Activated CD4-positive, CD25-positive, alpha-beta regulatory T cell (primary cell): ENCODE results near the gene SLC35E3.

Source experiments
- DNase-seq, 4 experiments: peaks; one replicate each; lab custom pipeline; 2025; lab: John Stamatoyannopoulos, UW

Gene SLC35E3

DNA sequence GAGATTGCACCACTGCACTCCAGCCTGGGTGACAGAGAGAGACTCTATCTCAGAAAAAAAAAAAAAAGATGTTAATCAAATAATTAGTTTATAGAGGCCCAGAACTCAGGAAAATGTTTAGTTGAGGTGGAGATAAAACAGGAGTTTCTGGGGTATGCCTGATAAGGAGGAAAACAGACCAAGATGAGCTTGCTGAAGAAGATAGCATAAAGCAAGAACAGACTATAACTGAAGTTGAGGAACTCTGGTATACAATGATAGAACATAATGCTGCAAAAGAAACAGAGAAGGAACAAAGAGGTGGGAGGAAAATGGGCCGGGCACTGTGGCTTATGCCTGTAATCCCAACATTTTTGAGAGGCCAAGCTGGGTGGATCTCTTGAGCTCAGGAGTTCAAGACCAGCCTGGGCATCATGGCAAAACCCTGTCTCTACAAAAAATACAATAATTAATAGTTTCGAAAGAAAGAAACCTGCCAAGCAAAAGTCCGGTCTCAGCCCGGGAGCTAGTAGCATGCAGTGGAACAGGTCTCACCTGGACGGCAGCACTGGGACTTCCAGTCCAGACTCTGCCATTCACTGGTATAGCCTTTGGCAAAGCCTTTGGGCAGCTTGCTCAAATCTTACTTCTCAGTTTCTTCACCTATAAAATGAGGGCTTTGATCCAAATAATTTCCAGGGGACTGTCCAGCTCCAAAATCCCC, 25.4 kb downstream of the SLC35E3 start:
- DNase-seq, result no peak

DNA sequence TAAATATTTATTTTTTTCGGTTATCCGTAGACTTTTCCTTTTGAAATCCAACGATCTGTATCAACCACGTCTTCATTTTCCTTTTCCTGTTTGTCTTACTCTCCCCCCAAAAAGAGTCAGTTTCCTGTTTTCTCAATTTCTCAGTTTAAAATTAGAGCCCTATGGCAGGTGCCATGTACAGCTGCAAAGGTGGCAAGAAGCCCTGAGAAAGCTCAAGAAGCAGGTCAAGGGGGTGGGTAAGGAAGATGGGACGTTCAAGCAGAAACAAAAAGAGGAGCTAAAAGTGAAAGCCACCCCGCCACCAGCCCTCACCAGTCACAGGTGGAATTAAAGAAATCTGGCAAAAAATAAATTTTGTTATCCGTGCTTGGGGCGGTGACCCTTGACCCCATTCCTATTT, 26.7 kb downstream of the SLC35E3 start:
- DNase-seq, result no peak

DNA sequence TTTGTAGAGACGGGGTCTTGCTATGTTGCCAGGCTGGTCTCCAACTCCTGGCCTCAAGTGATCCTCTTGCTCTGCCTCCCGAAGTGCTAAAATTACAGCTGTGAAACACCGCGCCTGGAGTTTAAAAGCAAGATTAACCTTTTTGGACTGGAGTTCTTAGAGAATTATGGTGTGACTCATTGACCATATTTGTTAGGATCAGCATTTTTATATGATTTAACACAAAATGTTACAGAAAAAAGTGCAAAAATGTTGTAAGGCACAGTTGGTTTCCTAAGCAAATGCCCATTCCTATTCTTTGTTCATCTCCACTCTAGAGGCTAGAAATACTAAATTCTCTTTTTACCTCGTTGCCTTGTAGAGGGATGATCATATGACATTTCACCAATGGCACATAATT, 27.6 kb downstream of the SLC35E3 start:
- no peak for DNase-seq

DNA sequence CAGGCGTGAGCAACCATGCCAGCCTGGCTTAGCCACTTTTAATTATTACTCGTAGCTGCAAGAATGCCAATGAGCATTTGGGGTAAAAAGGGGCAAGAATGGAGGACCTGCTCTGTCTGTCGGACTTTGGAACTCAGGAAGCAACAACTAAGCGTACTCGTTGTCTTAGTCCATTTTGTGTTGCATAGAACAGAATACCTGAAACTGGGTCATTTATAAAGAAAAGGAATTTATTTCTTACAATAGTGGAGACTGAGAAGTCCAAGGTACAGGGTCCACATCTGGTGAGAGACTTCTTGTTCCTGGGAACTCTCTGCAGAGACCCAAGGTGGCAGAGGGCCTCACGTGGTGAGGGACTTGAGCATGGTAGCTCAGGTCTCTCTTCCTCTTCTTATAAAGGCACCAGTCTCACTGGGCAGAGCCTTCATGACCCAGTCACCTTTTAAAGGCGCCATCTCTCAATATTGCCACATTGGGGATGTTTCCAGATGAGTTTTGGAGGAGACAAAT, 29.2 kb downstream of the SLC35E3 start:
- DNase-seq, result no peak

DNA sequence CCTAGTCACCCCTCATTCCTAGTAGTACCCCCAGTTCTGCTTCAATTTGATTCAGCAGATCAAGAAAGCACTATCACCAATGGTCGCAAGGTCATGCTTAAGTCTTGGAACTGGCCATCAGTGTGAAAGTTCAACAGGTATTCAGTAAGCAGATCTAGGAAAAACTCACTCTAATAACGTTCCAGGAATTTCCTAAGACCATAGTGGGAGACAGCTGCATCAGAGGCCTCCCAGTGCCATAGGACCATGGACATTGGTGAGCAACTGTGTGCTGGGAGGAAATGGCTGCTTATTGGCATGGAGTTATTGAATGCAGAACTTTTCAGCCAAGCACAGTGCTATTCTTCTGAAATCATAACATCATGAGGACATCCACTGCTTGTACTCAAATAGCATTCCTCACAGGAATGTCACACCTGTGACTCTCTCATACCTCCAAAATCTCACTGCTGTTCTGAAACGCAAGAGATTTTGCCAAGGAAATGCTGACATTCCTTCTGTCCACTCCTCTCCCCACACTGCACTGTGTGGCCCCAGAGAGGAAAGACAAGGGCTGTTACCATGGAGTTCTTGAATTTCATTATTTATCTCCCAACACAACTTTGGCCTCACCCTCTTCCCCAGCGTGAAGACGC, 31.1 kb downstream of the SLC35E3 start:
- no peak for DNase-seq

DNA sequence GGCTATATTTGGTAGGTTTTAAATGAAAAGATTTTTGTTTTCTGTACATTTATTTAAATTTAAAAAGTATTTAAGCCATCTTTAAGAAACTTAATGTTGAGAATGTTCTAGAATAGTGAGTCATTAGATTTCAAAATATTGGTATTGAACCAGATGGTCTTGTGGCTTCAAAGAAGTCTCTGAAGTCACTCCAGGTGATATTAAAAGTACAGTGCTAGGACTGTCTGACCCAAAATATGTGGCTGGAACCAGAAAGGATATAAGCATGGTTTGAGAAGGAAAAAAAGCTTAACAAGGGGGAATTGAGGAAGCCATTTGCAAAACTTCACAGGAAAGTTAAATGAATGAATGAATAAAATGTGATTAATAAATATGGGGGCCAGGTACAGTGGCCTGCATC, 33.3 kb downstream of the SLC35E3 start:
- DNase-seq, result no peak

DNA sequence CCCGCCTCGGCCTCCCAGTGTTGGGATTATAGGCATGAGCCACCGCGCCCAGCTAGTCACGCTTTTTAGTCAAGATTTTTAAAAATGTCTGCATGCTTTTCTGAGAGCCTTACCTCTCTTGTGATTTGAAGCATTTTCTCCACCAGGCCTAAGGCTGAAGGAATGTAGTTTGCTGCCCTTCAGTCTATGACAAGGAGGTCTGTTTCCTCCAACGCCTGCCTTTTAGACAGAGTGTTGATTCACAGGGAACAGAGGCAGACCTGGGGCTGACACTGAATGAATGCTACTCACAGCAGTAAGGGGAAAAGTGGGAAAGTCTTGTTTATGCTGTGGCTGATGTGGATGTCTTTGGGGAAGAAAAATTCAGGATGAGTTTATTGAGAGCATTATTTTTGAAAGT, 34.8 kb downstream of the SLC35E3 start:
- DNase-seq, result no peak

DNA sequence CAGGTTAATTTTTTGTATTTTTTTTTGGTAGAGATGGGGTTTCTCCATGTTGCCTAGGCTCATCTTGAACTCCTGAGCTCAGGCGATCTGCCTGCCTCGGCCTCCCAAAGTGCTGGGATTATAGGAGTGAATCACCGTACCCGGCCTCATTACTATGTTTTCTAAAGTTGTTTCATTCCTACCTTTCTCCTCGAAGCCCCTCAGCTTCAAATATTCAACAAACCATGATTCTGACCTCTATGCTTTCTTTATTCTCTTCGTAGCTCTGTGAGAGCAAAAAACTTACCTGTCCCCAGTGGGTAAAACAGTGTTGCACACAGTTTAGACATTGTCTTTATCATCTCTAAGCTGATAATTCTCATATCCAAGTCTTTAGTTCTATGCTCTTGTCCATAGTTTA, 35.8 kb downstream of the SLC35E3 start:
- DNase-seq, result no peak

DNA sequence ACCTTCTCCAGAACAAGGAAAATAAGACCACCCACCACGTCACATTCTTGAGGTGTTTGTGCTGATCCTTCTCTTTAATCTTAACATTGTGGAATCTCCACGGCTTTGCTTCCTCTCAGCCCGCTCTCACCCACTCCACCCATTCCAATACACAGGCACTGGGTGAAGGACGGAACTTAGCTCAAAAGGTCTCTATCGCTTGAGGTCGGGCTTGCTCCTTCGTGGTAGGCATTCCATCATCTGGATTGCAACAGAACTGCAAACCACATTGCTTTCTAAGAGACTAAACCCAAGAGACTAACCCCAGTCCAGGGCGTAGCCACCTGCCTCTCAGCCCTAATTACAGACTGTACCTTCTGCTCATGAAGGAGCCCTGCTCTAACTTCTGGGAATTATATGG, 38.0 kb downstream of the SLC35E3 start:
- no peak for DNase-seq

DNA sequence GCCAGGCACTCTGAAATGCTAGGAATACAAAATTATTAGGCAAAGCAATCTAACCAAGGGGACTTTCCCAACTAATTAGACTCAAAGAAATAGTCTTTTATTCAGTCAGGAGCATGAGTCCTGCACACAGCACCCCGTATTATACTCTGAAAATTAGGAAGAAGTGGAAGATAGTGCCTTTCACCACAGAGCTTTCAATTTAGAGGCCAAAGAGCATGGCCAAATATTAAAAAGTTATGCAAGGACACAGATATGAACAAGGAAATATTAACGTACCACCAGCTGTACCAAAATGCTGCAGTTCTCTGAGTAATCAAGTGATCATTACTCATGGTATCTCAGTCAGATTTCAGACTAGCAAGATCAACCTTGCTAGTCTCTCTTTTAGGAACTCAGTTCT, 39.4 kb downstream of the SLC35E3 start:
- DNase-seq, result no peak

DNA sequence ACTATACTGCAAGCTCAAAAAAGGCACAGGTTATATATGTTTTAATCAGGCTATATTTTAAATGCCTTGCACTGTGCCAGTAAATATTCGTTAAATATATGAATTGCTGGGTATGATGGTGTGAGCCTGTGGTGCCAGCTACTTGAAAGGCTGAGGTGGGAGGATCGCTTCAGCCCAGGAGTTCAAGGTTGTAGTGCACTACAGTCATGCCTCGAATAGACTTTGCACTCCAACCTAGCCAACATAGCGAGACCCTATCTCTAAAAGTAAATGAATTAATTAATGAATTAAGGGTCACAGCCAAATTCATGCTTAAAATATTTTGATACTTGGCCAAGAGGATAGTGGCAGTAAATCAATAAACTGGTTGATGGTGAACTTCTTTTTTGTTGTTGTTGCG, 39.8 kb downstream of the SLC35E3 start:
- DNase-seq, result no peak

DNA sequence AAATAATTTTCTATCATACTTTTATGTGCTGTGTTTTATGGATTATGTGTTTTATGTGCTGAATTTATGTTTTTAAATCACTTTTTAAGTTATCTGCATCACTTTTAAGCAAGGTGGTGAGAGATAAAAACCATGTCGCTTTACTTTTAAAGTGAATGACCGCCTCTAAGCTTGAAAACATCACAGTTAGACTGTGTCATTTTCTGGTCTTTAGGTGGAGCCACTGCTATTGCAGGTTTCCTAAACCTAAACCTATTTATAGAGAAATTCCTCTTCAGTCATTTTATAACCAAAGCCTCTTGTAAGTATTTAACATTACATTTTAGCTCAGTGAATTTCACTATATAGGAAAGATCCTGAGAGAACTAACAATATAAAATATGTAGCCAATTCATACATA, 41.0 kb downstream of the SLC35E3 start:
- DNase-seq, result no peak

DNA sequence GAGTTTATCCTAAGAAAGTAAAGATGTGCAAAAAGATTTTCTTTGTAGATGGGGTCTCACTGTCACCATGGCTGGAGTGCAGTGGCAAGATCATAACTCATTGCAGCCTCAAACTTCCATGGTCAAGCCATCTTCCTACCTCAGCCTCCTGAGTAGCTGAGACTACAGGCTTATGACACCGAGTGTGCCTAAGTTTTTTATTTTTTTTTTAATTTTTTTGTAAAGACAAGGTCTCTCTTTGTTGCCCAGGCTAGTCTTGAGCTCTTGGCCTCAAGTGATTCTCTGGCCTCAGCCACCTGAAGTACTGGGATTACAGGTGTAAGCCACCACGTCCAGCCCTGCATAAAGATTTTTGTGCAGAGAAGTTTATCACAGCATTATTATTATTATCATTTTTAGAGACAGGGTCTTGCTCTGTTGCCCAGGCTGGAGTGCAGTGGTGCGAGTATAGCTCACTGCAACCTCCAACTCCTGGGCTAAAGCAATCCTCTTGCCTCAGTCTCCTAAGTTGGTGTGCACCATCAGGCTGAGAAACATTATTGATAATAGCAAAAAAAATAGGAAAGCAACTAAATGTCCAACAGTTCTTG, 42.7 kb downstream of the SLC35E3 start:
- DNase-seq, result no peak

DNA sequence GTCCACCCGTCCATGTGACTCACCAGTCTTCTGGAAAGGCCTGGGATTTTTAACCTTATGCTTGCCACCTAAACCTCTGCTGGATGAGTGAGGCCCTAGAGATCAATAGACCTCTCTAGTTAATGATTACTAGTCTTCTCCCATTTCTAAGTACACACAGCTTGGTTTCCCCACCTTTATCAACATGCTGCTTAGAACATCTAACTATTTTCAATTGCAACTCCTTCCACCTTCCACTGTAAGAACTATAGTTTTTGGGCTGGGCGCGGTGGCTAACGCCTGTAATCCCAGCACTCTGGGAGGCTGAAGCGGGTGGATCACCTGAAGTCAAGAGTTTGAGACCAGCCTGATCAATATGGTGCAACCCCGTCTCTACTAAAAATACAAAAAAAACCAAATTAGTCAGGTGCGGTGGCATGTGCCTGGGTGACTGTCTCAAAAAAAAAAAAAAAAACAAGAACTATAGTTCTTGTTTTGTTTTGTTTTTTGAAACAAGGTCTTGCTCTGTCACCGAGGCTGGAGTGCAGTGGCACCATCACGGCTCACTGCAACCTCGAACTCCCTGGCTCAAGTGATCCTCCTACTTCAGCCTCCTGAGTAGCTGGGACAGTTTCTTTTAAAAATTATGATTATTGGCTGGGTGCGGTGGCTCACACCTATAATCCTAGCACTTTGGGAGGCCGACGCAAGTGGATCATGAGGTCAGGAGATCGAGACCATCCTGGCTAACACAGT, 43.3 kb downstream of the SLC35E3 start:
- no peak for DNase-seq

DNA sequence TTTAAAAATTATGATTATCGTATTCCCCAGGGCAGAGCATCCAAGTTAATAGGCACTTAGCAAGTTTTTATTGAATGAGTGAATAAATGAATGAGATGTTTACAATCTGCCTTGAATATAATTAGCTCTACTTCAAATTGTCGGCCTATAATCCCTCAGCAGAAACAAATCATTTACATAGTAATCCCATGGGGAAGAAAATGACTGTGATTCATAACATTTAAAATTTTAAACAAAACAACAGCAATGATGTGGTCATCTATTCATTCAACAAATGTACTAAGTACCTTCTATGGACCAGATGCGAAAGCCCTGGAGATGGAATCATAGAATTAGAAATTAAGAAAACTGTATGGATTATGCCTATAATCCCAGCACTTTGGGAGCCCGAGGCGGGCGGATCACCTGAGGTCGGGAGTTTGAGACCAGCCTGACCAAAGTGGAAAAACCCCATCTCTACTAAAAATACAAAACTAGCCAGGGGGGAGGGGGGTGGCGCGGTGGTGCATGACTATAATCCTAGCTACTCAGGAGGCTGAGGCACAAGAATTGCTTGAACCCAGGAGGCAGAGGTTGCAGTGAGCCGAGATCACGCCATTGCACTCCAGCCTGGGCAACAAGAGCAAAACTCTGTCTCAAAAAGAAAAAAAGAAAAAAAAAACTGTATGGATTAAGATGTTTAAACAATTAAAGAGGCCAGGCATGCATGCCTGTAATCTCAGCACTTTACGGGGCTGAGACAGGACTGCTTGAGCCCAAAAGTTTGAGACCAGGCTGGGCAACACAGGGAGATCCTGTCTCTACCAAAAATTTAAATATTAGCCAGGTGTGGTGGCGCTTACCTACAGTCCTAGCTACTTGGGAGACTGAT, 44.3 kb downstream of the SLC35E3 start:
- DNase-seq, result no peak

DNA sequence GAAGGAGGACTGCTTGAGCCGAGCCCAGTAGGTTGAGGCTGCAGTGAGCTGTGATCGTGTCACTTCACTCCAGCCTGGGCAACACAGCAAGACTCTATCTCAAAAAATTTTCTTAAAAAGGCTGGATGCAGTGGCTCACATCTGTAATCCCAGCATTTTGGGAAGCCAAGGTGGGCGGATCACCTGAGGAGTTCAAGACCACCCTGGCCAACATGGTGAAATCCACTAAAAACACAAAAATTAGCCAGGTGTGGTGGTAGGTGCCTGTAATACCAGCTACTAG, 44.9 kb downstream of the SLC35E3 start:
- no peak for DNase-seq

DNA sequence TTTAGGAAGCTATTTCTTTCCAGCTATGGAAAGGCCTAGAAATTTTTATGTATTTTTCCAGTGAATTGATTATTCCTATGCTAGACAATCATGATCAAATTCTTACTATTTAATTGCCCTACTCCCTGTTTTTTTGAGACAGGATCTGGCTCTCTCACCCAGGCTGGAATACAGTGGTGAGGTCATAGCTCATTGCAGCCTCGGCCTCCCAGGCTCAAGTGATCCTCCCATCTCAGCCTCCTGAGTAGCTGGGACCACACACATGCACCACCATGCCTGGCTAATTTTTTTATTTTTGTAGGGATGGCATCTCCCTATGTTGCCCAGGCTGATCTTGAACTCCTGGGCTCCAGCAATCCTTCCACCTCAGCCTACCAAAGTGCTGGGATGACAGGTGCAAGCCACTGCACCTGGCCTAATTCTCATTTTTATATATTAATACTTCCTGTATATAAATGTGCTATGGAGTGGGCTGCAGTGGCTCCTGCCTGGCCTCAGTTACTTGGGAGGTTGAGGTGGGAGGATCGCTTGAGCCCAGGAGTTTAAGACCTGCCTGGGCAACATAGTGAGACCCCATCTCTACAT, 46.0 kb downstream of the SLC35E3 start:
- no peak for DNase-seq

DNA sequence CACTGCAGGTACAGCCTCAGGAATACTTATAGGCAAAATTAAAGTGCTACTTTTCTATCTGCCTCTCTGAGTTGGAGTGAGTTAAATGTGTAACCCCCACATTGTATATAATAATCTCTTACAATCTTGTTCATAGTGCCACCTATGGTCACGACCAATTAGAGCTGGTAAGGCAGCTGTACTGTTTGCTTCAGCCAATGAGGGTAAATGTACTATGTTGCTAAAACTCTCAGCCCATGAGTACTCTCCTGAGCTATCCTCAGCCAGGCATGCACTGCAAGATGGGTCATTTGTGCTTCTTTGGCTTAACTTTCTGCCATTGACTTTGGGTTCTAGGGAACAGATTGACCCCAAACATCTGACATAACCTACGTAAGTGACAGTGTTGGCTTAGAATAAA, 47.0 kb downstream of the SLC35E3 start:
- no peak for DNase-seq

DNA sequence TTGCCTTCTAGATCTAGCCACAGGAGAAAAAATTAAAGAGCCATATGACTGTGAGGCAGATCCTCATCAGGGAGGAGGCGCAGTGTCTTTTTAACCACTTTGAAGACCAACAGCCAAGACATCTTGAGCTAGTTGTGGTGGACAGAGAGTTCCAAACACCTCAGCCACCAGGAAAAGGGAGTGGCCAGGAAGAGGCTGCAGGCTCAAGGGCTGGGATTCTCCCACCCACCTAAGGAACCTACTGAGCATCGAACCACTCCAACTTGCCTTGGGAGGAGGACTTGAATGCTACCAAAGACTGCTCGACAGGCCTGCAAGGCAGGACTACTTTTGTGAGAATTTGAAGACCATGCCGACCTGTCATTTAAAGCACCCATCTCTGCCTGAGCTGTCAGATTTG, 47.5 kb downstream of the SLC35E3 start:
- DNase-seq, result no peak

DNA sequence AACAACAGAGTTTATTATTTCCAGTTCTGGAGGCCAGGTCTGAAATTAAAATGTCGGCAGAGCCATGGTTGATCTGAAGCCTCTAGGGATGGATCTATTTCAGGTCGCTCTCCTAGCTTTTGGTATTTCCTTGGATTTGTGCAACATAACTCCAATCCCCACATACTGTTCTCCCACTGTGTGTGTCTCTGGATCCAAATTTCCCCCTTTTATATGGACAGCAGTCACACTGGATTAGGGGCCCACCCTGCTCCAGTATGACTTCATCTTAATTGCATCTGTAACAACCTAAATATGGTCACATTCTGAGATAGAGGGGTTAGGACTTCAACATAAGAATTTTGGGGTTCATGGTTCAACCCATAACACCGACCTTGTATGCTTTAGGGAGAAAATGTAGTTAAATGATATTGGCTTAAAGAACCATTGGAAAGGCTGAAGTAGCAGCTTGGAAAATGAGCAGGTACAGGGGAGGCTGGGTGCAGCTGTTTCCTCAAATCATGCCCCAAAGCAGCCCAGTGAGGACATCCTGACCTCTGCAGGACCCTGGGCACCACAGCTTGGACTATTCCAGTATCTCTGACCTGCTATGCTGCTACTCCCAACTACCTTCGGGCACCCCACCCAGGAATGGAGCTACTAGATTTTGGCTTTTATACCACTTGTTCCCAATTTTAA, 48.1 kb downstream of the SLC35E3 start:
- no peak for DNase-seq

DNA sequence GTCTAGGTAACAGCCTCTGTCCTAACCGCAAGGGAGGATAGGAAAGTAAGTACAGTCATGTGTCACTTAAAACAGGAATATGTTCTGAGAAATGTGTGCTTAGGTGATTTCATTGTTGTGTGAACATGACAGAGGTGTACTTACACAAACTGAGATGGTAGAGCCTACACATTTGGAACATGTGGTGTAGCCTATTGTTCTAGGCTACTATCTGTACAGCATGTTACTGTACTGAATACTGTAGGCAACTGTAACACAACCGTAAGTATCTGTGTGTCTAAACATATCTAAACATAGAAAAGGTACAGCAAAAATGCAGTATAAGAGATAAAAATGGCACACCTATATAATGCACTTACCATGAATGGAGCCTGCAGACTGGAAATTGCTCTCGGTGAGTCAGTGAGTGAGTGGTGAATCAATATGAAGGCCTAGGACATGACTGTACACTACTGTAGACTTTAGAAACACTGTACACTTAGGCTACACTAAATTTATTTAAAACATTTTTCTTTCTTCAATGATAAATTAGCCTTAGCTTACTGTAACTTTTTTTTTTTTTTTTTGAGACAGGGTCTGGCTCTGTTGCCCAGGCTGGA, 48.8 kb downstream of the SLC35E3 start:
- DNase-seq, result no peak
